SK-N-SH (cell line): Measurements from ENCODE around the gene MEGF6. TPM values are rescaled to one million over a fixed set of nuclear protein-coding genes. Genes with fewer than 3 reads are reported as not detected.

Experiments used
- CTCF ChIA-PET: fragments of 300-600, 350-600 bp; formaldehyde crosslinking; extraction: SDS; loops from one replicate; lab custom pipeline; 2021; lab: Yijun Ruan, JAX
- POLR2A ChIA-PET: fragments of 350-600 bp; sonication (Branson Sonifier 250); formaldehyde crosslinking; extraction: SDS; loops from one replicate; lab custom pipeline; 2020; ENCODE audit warnings: antibody characterized with exemption, inconsistent platforms; lab: Yijun Ruan, JAX
- DNase-seq: peaks from one replicate; pipeline ENCODE4 v3.0.0; 2012
- H2AFZ ChIP-seq: fragments of 200-600 bp; sonication (generic); 2 replicates; pipeline ENCODE4 v1.8.1; 2016; ENCODE audit warnings: antibody characterized with exemption, mild to moderate bottlenecking, low read depth
- H3F3A ChIP-seq: fragments of 200-600 bp; sonication (generic); replicated peaks from 2 replicates; pipeline ENCODE3; 2016; ENCODE audit warnings: antibody characterized with exemption, mild to moderate bottlenecking; ENCODE audit not compliant: insufficient read depth
- H3K27ac ChIP-seq, 2 experiments: fragments of 200-500 bp in 1 of 2; fragments of 200-600 bp in 1 of 2; sonication (Bioruptor generic) in 1 of 2; sonication (generic), shearing (Covaris generic) in 1 of 2; 2 replicates each; pipeline versions ENCODE4 v1.5.1 to v1.6.1; 2014 to 2016; ENCODE audit warnings: low read depth in 2 of 2, inconsistent platforms in 1 of 2, low read length in 1 of 2, mild to moderate bottlenecking in 1 of 2, mixed read lengths in 1 of 2
- H3K27me3 ChIP-seq: fragments of 200-600 bp; sonication (generic), shearing (Covaris generic); 2 replicates; pipeline ENCODE4 v1.6.1; 2016; ENCODE audit warnings: mixed run types; ENCODE audit not compliant: insufficient read depth
- H3K36me3 ChIP-seq, 2 experiments: fragments of 200-500 bp in 1 of 2; fragments of 200-600 bp in 1 of 2; sonication (Bioruptor generic) in 1 of 2; sonication (generic) in 1 of 2; replicated peaks in 1 of 2; 2 replicates each; pipeline versions ENCODE3 to v1.5.1; 2014 to 2016; ENCODE audit warnings: low read length in 1 of 2, mild to moderate bottlenecking in 1 of 2; ENCODE audit not compliant: insufficient read depth in 2 of 2, control insufficient read depth in 1 of 2
- H3K4me1 ChIP-seq, 2 experiments: fragments of 200-500 bp in 1 of 2; fragments of 200-600 bp in 1 of 2; sonication (Bioruptor generic) in 1 of 2; sonication (generic), shearing (Covaris generic) in 1 of 2; 2 replicates each; pipeline versions ENCODE4 v1.5.1 to v1.6.1; 2014 to 2016; ENCODE audit warnings: low read depth in 1 of 2, low read length in 1 of 2, mixed run types in 1 of 2; ENCODE audit not compliant: insufficient read depth in 2 of 2, control insufficient read depth in 1 of 2
- H3K4me2 ChIP-seq: fragments of 200-600 bp; sonication (generic), shearing (Covaris generic); 2 replicates; pipeline ENCODE4 v1.6.1; 2017; ENCODE audit warnings: mixed run types
- H3K4me3 ChIP-seq, 2 experiments: fragments of 200-500 bp in 1 of 2; fragments of 200-600 bp in 1 of 2; sonication (Bioruptor generic) in 1 of 2; sonication (generic), shearing (Covaris generic) in 1 of 2; 2 replicates each; pipeline versions ENCODE4 v1.5.1 to v1.8.1; 2014 to 2016; ENCODE audit warnings: low read depth in 2 of 2, inconsistent platforms in 1 of 2, low read length in 1 of 2, mild to moderate bottlenecking in 1 of 2, mixed read lengths in 1 of 2, moderate library complexity in 1 of 2
- H3K79me2 ChIP-seq: fragments of 200-600 bp; sonication (generic); 2 replicates; pipeline ENCODE4 v1.8.1; 2017; ENCODE audit warnings: mild to moderate bottlenecking; ENCODE audit not compliant: insufficient read depth
- H3K9ac ChIP-seq: fragments of 200-600 bp; sonication (generic); 2 replicates; pipeline ENCODE4 v1.6.1; 2017; ENCODE audit warnings: mixed run types
- H3K9me2 ChIP-seq: fragments of 200-600 bp; sonication (generic); 2 replicates; pipeline ENCODE4 v1.6.1; 2017; ENCODE audit warnings: mixed run types
- H3K9me3 ChIP-seq: fragments of 200-600 bp; sonication (generic); 2 replicates; pipeline ENCODE4 v1.6.1; 2017; ENCODE audit warnings: mixed run types, mild to moderate bottlenecking, moderate library complexity
- H4K20me1 ChIP-seq: fragments of 200-600 bp; sonication (generic); 2 replicates; pipeline ENCODE4 v1.6.1; 2017; ENCODE audit warnings: mild to moderate bottlenecking, mixed run types; ENCODE audit not compliant: insufficient read depth
- CHD2 ChIP-seq: fragments of 150-350 bp; IDR thresholded peaks from 2 replicates; pipeline ENCODE4 v1.6.1; 2018; ENCODE audit warnings: low read length; ENCODE audit not compliant: partially characterized antibody
- GABPA ChIP-seq: IDR thresholded peaks from 2 replicates; pipeline ENCODE4 v1.4.0; 2012; ENCODE audit warnings: low read depth, mild to moderate bottlenecking
- GATA2 ChIP-seq: sonication (generic); formaldehyde crosslinking; IDR thresholded peaks from 2 replicates; pipeline ENCODE4 v1.5.0; 2020; ENCODE audit warnings: mild to moderate bottlenecking, missing genetic modification reagents
- NFIC ChIP-seq: IDR thresholded peaks from 2 replicates; pipeline ENCODE4 v1.4.0; 2012; ENCODE audit warnings: borderline replicate concordance
- POLR2AphosphoS5 ChIP-seq: IDR thresholded peaks from 2 replicates; pipeline ENCODE4 v1.6.1; 2012; ENCODE audit warnings: low read depth, low read length
- SIN3A ChIP-seq: IDR thresholded peaks from 2 replicates; pipeline ENCODE4 v1.6.1; 2012; ENCODE audit warnings: low read depth, mild to moderate bottlenecking, low read length, moderate library complexity, borderline replicate concordance
- TAF1 ChIP-seq: IDR thresholded peaks from 2 replicates; pipeline ENCODE4 v1.6.1; 2012; ENCODE audit warnings: low read depth, mild to moderate bottlenecking, low read length, moderate library complexity, borderline replicate concordance
- WGBS: methylation state at CpG from one replicate; pipeline ENCODE4 v1.1.6; 2017; ENCODE audit warnings: low lambda C conversion rate; 5-methylcytosine and 5-hydroxymethylcytosine counted together
- polyA plus RNA-seq, 3 experiments: library from polyadenylated mRNA; depleted of rRNA; stranded (reverse); fragments of >200 nt; gene quantifications; 2 replicates each; pipeline ENCODE4 v1.2.3, GENCODE V29; 2012
- TF ChIP-seq, protein P1 (sequence below): fragments of 200-600 bp; sonication (generic); IDR thresholded peaks from 2 replicates; pipeline ENCODE4 v1.6.1; 2017; ENCODE audit warnings: antibody characterized with exemption, mild to moderate bottlenecking, moderate library complexity

The MEGF6 gene
- polyA plus RNA-seq, 1 of the 3 experiments (the other 2 are of a cell fraction), result 7.6 TPM

DNA sequence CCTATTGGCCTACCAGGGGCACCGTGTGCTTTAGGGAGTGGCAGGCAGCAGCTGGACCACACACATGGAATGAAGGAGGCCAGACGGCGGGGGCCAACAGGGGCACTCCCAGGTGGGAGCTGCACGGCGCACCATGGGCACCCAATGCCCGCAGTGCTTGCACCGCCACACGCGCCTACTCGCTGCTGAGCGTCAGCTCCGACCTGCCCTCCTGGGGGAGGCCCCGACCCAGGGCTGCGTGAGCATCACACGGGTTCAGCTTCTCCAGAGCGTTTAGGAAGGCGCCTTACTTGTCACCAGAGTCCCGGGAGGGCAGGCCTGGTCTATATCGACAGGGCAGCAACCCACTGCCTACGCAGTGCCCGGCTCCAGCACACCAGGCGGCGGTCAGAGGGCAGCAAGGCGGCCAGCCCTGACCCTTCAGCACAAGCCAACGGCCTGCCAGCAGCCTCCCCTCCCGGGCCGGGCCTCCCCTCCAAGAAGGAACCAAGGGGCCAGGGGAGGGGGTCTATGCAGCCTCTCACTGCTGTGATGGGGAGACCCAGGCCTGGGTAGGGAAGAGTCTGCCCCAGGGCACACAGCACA, 91.9 kb downstream of the MEGF6 start:
- no peak for DNase-seq
- no peak for TF ChIP-seq CHD2
- 86% methylated on average over 8 of the region's 27 CpGs for WGBS
- H3K4me1 ChIP-seq, result peaks cover 0 to 67% of the 10 kb centered on the region in 2 experiments; a peak in 1 of 4 replicates
- no peaks in the 10 kb centered on the region for H3K9me2 ChIP-seq
- H3K79me2 ChIP-seq, result no peaks in the 10 kb centered on the region
- no peak overlapping the region for H3K9ac ChIP-seq
- H3F3A ChIP-seq, result no peaks in the 10 kb centered on the region
- H2AFZ ChIP-seq, result no peak overlapping the region
- POLR2A ChIA-PET, result no interaction called here
- no peaks in the 10 kb centered on the region for H3K27me3 ChIP-seq
- peak overlapping the region in 1 of 2 experiments; percentile 5; a peak in 1 of 4 replicates for H3K27ac ChIP-seq
- no peaks in the 10 kb centered on the region for H3K36me3 ChIP-seq
- H3K9me3 ChIP-seq, result no peaks in the 10 kb centered on the region
- CTCF ChIA-PET, result interaction anchor here (0.8 to 3.4 kb wide), 9 partner anchors 11 to 100 kb away, joined by 3 to 18 read pairs (median 7); no protein-coding TSS in a partner anchor
- H3K4me2 ChIP-seq, result no peak overlapping the region
- no peaks in the 10 kb centered on the region for H4K20me1 ChIP-seq
- H3K4me3 ChIP-seq, result no peak overlapping the region

DNA sequence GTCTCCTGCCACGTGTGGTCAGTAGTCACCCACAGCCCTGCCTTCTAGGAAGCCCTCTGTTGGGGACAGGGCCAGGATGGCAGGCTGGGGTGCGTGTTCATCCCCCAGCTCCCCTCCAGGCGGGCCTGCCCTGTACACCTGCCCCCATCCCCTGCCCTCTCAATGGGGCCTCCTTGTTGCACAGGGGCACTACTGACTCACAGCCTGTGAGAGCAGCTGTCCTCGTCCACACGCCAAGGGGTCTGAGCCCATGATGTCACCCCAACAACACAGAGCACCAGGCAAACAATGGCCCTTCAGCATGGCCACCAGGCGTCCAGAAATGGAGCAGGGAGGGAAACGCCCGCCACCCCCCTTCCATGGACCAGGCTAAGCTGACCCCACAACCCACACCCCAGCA, 92.6 kb downstream of the MEGF6 start:
- 100% methylated on average over 2 of the region's 8 CpGs for WGBS
- Histone ChIP-seq H3K9me3 (no peaks in the 10 kb centered on the region), H4K20me1 (no peaks in the 10 kb centered on the region), H3K4me1 (peaks cover 0 to 61% of the 10 kb centered on the region in 2 experiments; a peak in 1 of 4 replicates), H3K27ac (peak overlapping the region in 1 of 2 experiments; percentile 93; a peak in 1 of 4 replicates), H2AFZ (no peak overlapping the region), H3K4me3 (no peak overlapping the region), H3K9me2 (no peaks in the 10 kb centered on the region), H3K4me2 (no peak overlapping the region), H3K9ac (no peak overlapping the region), H3K79me2 (no peaks in the 10 kb centered on the region), H3K27me3 (no peaks in the 10 kb centered on the region), H3K36me3 (no peaks in the 10 kb centered on the region), H3F3A (no peaks in the 10 kb centered on the region)
- no peak for DNase-seq
- CTCF ChIA-PET, result interaction anchor here (0.8 to 3.4 kb wide), 22 partner anchors 8 to 202 kb away, joined by 3 to 18 read pairs (median 5); no protein-coding TSS in a partner anchor
- POLR2A ChIA-PET, result no interaction called here
- TF ChIP-seq POLR2AphosphoS5, result no peak
- TF ChIP-seq, protein P1, sequence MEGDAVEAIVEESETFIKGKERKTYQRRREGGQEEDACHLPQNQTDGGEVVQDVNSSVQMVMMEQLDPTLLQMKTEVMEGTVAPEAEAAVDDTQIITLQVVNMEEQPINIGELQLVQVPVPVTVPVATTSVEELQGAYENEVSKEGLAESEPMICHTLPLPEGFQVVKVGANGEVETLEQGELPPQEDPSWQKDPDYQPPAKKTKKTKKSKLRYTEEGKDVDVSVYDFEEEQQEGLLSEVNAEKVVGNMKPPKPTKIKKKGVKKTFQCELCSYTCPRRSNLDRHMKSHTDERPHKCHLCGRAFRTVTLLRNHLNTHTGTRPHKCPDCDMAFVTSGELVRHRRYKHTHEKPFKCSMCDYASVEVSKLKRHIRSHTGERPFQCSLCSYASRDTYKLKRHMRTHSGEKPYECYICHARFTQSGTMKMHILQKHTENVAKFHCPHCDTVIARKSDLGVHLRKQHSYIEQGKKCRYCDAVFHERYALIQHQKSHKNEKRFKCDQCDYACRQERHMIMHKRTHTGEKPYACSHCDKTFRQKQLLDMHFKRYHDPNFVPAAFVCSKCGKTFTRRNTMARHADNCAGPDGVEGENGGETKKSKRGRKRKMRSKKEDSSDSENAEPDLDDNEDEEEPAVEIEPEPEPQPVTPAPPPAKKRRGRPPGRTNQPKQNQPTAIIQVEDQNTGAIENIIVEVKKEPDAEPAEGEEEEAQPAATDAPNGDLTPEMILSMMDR, result no peak
- no peak for TF ChIP-seq TAF1
- TF ChIP-seq NFIC, result no peak
- TF ChIP-seq SIN3A, result no peak
- no peak for TF ChIP-seq GABPA

DNA sequence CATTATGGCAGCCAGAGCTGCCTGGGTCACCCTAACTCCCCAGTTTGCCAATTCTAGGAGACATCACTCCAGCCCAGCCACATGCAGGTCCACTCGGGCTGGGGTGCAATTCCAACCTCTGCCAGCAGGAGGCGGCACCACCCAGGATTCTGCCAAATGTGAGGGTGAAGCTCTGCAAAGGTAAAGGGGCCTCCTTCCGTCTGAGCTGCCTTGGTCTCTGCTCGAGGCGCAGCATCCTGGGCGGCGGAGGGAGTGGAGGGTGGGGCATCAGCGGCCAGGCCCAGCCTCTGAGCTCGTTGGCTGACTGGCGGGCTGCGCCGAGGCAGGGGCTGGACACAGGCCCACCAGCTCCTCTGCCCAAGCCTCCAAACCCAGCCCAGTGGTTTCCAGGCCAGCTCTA, 93.1 kb downstream of the MEGF6 start:
- POLR2A ChIA-PET, result interaction anchor here (1.2 kb wide), 1 partner anchor 15 kb away, joined by 3 read pairs; no protein-coding TSS in a partner anchor
- no peaks in the 10 kb centered on the region for H3F3A ChIP-seq
- no peak for DNase-seq
- TF ChIP-seq, protein P1, result peak; percentile 59
- no peak for TF ChIP-seq GATA2 (CRISPR knock-in tag)
- no peaks in the 10 kb centered on the region for H3K9me3 ChIP-seq
- H3K9ac ChIP-seq, result no peak overlapping the region
- no peaks in the 10 kb centered on the region for H3K36me3 ChIP-seq
- H3K79me2 ChIP-seq, result no peaks in the 10 kb centered on the region
- no peaks in the 10 kb centered on the region for H3K9me2 ChIP-seq
- H2AFZ ChIP-seq, result no peak overlapping the region
- CTCF ChIA-PET, result interaction anchor here (0.8 to 3.4 kb wide), 20 partner anchors 8 to 203 kb away, joined by 3 to 18 read pairs (median 5); no protein-coding TSS in a partner anchor
- no peaks in the 10 kb centered on the region for H4K20me1 ChIP-seq
- H3K4me3 ChIP-seq, result no peak overlapping the region; a peak in 1 of 4 replicates
- no peaks in the 10 kb centered on the region for H3K27me3 ChIP-seq
- H3K4me1 ChIP-seq, result peaks cover 0 to 56% of the 10 kb centered on the region in 2 experiments; a peak in 1 of 4 replicates
- no CpG with 5 or more reads among the region's 12 CpGs for WGBS
- H3K4me2 ChIP-seq, result no peak overlapping the region
- peak overlapping the region in 1 of 2 experiments; percentile 93; a peak in 2 of 4 replicates for H3K27ac ChIP-seq
